Left forelimb (tissue), 1 donor: ENCODE results near the gene GRM1.

Experiments used
- DNase-seq: peaks from one replicate; pipeline ENCODE4 v3.0.0-alpha.2; 2018; ENCODE audit warnings: low spot score

GRM1 gene

GRCh38 chr6:146470091-146470770, 441.4 kb downstream of the GRM1 start:
- DNase-seq, result no peak

GRCh38 chr6:146472918-146473317, 444.1 kb downstream of the GRM1 start:
- DNase-seq, result no peak

- DNase-seq, result no peak
Measured at GRCh38 chr6:146481527-146481926, 452.7 kb downstream of the GRM1 start.

- no peak for DNase-seq
Measured at GRCh38 chr6:146484411-146484810, 455.5 kb downstream of the GRM1 start.
